C4-2B (cell line): ENCODE data around the gene KCNIP1.

Experiments used
- CTCF ChIP-seq: fragments of 450-650 bp; conservative IDR thresholded peaks from 2 replicates; pipeline ENCODE4 v1.5.1; 2017; ENCODE audit warnings: mild to moderate bottlenecking
- ZFX ChIP-seq: fragments of 450-650 bp; IDR thresholded peaks from 2 replicates; pipeline ENCODE4 v1.6.1; 2017

GRCh38 chr5:170597872-170598271, 94.1 kb downstream of the KCNIP1 start:
- TF ChIP-seq CTCF (no peak), ZFX (no peak)
